Measurements from ENCODE around the gene SLC12A1.

Gene SLC12A1

GRCh38 chr15:48253172-48253571, 47.1 kb downstream of the SLC12A1 start:
- H3K4me3 ChIP-seq (ENCODE audit: low read depth, low read length), result no peak overlapping the region
- no peak for DNase-seq (ENCODE audit: low read depth)
- TF ChIP-seq CTCF (IDR thresholded peaks at IDR 0.05; ENCODE audit: low read depth, low read length, missing control alignments), result no peak

- no peak overlapping the region for H3K4me3 ChIP-seq (ENCODE audit: low read depth, low read length)
- no peak for DNase-seq (ENCODE audit: low read depth)
- TF ChIP-seq CTCF (IDR thresholded peaks at IDR 0.05; ENCODE audit: low read depth, low read length, missing control alignments), result no peak
Measured at GRCh38 chr15:48265135-48265534, 59.0 kb downstream of the SLC12A1 start.

GRCh38 chr15:48266024-48266689, 60.1 kb downstream of the SLC12A1 start:
- TF ChIP-seq CTCF (IDR thresholded peaks at IDR 0.05; ENCODE audit: low read depth, low read length, missing control alignments), result no peak
- H3K4me3 ChIP-seq (ENCODE audit: low read depth, low read length), result no peak overlapping the region
- no peak for DNase-seq (ENCODE audit: low read depth)

GRCh38 chr15:48267766-48268165, 61.7 kb downstream of the SLC12A1 start:
- no peak for DNase-seq (ENCODE audit: low read depth)
- TF ChIP-seq CTCF (IDR thresholded peaks at IDR 0.05; ENCODE audit: low read depth, low read length, missing control alignments), result no peak
- no peak overlapping the region for H3K4me3 ChIP-seq (ENCODE audit: low read depth, low read length)

GRCh38 chr15:48273049-48273448, 66.9 kb downstream of the SLC12A1 start:
- DNase-seq (ENCODE audit: low read depth), result no peak
- no peak for TF ChIP-seq CTCF (IDR thresholded peaks at IDR 0.05; ENCODE audit: low read depth, low read length, missing control alignments)
- no peak overlapping the region for H3K4me3 ChIP-seq (ENCODE audit: low read depth, low read length)

- no peak for DNase-seq (ENCODE audit: low read depth)
- H3K4me3 ChIP-seq (ENCODE audit: low read depth, low read length), result no peak overlapping the region
- no peak for TF ChIP-seq CTCF (IDR thresholded peaks at IDR 0.05; ENCODE audit: low read depth, low read length, missing control alignments)
Measured at GRCh38 chr15:48278666-48279065, 72.6 kb downstream of the SLC12A1 start.

- no peak overlapping the region for H3K4me3 ChIP-seq (ENCODE audit: low read depth, low read length)
- DNase-seq (ENCODE audit: low read depth), result no peak
Measured at GRCh38 chr15:48279608-48280007, 73.5 kb downstream of the SLC12A1 start.

More at GRCh38 chr15:48279608-48280007, 73.5 kb downstream of the SLC12A1 start:
- no peak for TF ChIP-seq CTCF (IDR thresholded peaks at IDR 0.05; ENCODE audit: low read depth, low read length, missing control alignments)
